Stomach (tissue), 4 donors: ENCODE measurements around the gene COL23A1.

ENCODE experiments used
- EP300 ChIP-seq: sonication (generic); formaldehyde crosslinking; IDR thresholded peaks from one replicate; pipeline ENCODE4 v1.6.1; 2017; ENCODE audit warnings: antibody characterized with exemption
- POLR2A ChIP-seq, 4 donors: fragments of 450-650 bp; IDR thresholded peaks; one replicate each; pipeline ENCODE4 v1.6.1; 2016; ENCODE audit warnings: antibody characterized with exemption in 4 of 4, control low read depth in 2 of 4, mild to moderate bottlenecking in 1 of 4, moderate library complexity in 1 of 4
- TF ChIP-seq, protein P1 (sequence below), 7 experiments: fragments of 450-650 bp in 4 of 7; fragments of 200-600 bp in 3 of 7; sonication (generic) in 3 of 7; IDR thresholded peaks; one replicate each; pipeline ENCODE4 v1.5.1; 2016 to 2019; ENCODE audit warnings: antibody characterized with exemption in 7 of 7, control low read depth in 2 of 7, mild to moderate bottlenecking in 1 of 7

DNA sequence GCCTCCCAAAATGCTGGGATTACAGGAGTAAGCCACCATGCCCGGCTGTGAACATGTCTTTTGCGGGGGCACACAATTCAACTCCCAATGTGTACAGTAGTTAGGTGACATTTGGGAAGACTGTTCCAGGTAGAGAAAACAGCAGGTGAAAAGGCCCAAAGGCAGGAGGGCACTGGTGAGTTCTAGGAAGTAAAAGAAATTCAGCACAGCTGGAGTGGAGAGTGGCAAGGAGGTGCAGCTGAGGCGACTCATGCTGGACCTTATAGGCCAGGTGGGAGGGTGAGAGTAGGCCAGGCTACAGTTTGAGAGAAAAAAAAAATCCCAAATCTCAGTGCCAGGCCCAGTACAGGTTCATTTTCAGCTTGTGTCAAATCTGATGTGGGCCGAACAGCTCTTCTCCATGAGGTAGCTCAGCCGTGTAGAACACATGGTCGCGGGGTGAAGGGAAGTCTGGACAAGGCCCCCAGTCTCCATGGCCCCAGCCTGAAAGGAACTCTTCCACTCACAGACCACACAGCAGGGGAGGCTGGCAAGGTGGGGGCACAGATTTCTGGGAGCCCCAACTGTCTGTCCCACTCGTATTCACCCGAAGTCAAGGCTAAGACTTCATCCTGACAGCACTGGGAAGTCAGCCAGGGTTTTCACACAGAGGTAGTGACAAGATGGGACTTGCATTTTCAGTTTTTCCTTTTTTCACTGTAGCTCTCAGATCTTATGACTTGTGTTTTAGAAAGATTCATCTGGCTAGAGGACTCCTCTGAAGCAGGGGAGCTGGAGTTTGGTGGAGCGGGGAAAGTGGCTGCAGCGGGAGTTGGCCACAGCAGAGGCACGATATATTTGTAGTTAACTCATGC lies 390.4 kb downstream of the COL23A1 start:
- TF ChIP-seq, protein P1, sequence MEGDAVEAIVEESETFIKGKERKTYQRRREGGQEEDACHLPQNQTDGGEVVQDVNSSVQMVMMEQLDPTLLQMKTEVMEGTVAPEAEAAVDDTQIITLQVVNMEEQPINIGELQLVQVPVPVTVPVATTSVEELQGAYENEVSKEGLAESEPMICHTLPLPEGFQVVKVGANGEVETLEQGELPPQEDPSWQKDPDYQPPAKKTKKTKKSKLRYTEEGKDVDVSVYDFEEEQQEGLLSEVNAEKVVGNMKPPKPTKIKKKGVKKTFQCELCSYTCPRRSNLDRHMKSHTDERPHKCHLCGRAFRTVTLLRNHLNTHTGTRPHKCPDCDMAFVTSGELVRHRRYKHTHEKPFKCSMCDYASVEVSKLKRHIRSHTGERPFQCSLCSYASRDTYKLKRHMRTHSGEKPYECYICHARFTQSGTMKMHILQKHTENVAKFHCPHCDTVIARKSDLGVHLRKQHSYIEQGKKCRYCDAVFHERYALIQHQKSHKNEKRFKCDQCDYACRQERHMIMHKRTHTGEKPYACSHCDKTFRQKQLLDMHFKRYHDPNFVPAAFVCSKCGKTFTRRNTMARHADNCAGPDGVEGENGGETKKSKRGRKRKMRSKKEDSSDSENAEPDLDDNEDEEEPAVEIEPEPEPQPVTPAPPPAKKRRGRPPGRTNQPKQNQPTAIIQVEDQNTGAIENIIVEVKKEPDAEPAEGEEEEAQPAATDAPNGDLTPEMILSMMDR (IDR thresholded peaks at IDR 0.05), result no peak
- no peak for TF ChIP-seq POLR2A (IDR thresholded peaks at IDR 0.05)
- no peak for TF ChIP-seq EP300
